HEK293 (cell line): ENCODE data around the gene LHX6.

Experiments used
- CTCF ChIA-PET: fragments of 350-600 bp; formaldehyde crosslinking; extraction: SDS; loops from one replicate; lab custom pipeline; 2021; ENCODE audit warnings: antibody characterized with exemption; lab: Yijun Ruan, JAX
- POLR2A ChIA-PET: fragments of 300-600 bp; formaldehyde crosslinking; extraction: SDS; loops from one replicate; lab custom pipeline; 2020; ENCODE audit warnings: antibody characterized with exemption, inconsistent platforms; lab: Yijun Ruan, JAX
- H3K27ac ChIP-seq: fragments of 200-500 bp; sonication (Bioruptor generic); 2 replicates; pipeline ENCODE4 v1.5.1; 2014; ENCODE audit warnings: low read depth, low read length, control low read depth, inconsistent platforms; ENCODE audit errors: extremely low read depth
- H3K36me3 ChIP-seq, 2 experiments: fragments of 200-500 bp in 1 of 2; sonication (Bioruptor generic) in 1 of 2; 1 replicate in 1 of 2; 2 replicates in 1 of 2; pipeline ENCODE4 v1.5.1; 2014 to 2017; ENCODE audit warnings: inconsistent platforms in 2 of 2, low read length in 2 of 2; ENCODE audit not compliant: control insufficient read depth in 2 of 2, insufficient read depth in 1 of 2
- H3K4me1 ChIP-seq: fragments of 200-500 bp; sonication (Bioruptor generic); 2 replicates; pipeline ENCODE4 v1.5.1; 2014; ENCODE audit warnings: mild to moderate bottlenecking, low read length, inconsistent platforms; ENCODE audit not compliant: control insufficient read depth, insufficient read depth
- H3K4me3 ChIP-seq: 2 replicates; pipeline ENCODE4 v1.5.1; 2011; ENCODE audit warnings: low read depth, mild to moderate bottlenecking, control low read depth, low read length, moderate library complexity
- H3K9me3 ChIP-seq: fragments of 200-500 bp; sonication (Bioruptor generic); 2 replicates; pipeline ENCODE4 v1.5.1; 2014; ENCODE audit warnings: low read depth, low read length, inconsistent platforms; ENCODE audit not compliant: control insufficient read depth, insufficient read depth
- GLI4 ChIP-seq: fragments of 450-650 bp; formaldehyde crosslinking; IDR thresholded peaks from 2 replicates; pipeline ENCODE4 v1.5.1; 2016; ENCODE audit warnings: missing biosample characterization, missing genetic modification characterization
- HOXA7 ChIP-seq: sonication (generic); formaldehyde crosslinking; IDR thresholded peaks from 2 replicates; pipeline ENCODE4 v1.8.1; 2022; ENCODE audit warnings: missing genetic modification reagents, borderline replicate concordance
- KLF16 ChIP-seq: fragments of 450-650 bp; formaldehyde crosslinking; IDR thresholded peaks from 2 replicates; pipeline ENCODE4 v1.5.1; 2017; ENCODE audit warnings: missing biosample characterization, missing genetic modification characterization
- REPIN1 ChIP-seq: fragments of 450-650 bp; formaldehyde crosslinking; IDR thresholded peaks from 2 replicates; pipeline ENCODE4 v1.5.1; 2017; ENCODE audit warnings: missing biosample characterization, missing genetic modification characterization, low read depth
- SETDB1 ChIP-seq: IDR thresholded peaks from one replicate; pipeline ENCODE4 v1.6.1; 2017; ENCODE audit warnings: mild to moderate bottlenecking, low read length, moderate library complexity, mixed read lengths; ENCODE audit not compliant: insufficient read length
- ZNF10 ChIP-seq: fragments of 450-650 bp; formaldehyde crosslinking; IDR thresholded peaks from 2 replicates; pipeline ENCODE4 v1.5.1; 2017; ENCODE audit warnings: missing biosample characterization, missing genetic modification characterization
- ZNF146 ChIP-seq: fragments of 450-650 bp; formaldehyde crosslinking; IDR thresholded peaks from 2 replicates; pipeline ENCODE4 v1.5.1; 2016; ENCODE audit warnings: missing biosample characterization, missing genetic modification characterization
- ZNF175 ChIP-seq: fragments of 450-650 bp; formaldehyde crosslinking; IDR thresholded peaks from 2 replicates; pipeline ENCODE4 v1.5.1; 2016; ENCODE audit warnings: missing biosample characterization, missing genetic modification characterization
- ZNF24 ChIP-seq: fragments of 450-650 bp; formaldehyde crosslinking; IDR thresholded peaks from 2 replicates; pipeline ENCODE4 v1.5.1; 2016; ENCODE audit warnings: missing biosample characterization, missing genetic modification characterization
- ZNF544 ChIP-seq: fragments of 450-650 bp; formaldehyde crosslinking; IDR thresholded peaks from 2 replicates; pipeline ENCODE4 v1.5.0; 2017; ENCODE audit warnings: missing biosample characterization, missing genetic modification characterization
- ZNF600 ChIP-seq: fragments of 450-650 bp; formaldehyde crosslinking; IDR thresholded peaks from 2 replicates; pipeline ENCODE4 v1.5.1; 2016; ENCODE audit warnings: missing biosample characterization, missing genetic modification characterization
- ZNF701 ChIP-seq: fragments of 450-650 bp; formaldehyde crosslinking; IDR thresholded peaks from 2 replicates; pipeline ENCODE4 v1.5.1; 2016; ENCODE audit warnings: missing biosample characterization, missing genetic modification characterization
- ZSCAN23 ChIP-seq: fragments of 450-650 bp; formaldehyde crosslinking; IDR thresholded peaks from 2 replicates; pipeline ENCODE4 v1.5.1; 2016; ENCODE audit warnings: missing biosample characterization, missing genetic modification characterization
- TF ChIP-seq, protein P1 (sequence below): fragments of 450-650 bp; formaldehyde crosslinking; IDR thresholded peaks from 2 replicates; pipeline ENCODE4 v1.5.1; 2016; ENCODE audit warnings: missing biosample characterization, missing genetic modification characterization, borderline replicate concordance
- TF ChIP-seq, protein P2 (sequence below): fragments of 450-650 bp; formaldehyde crosslinking; IDR thresholded peaks from 2 replicates; pipeline ENCODE4 v1.5.1; 2017; ENCODE audit warnings: missing biosample characterization, missing genetic modification characterization

The LHX6 gene

GRCh38 chr9:122220673-122221182, 8.0 kb downstream of the LHX6 start (continued):
- TF ChIP-seq, protein P1, sequence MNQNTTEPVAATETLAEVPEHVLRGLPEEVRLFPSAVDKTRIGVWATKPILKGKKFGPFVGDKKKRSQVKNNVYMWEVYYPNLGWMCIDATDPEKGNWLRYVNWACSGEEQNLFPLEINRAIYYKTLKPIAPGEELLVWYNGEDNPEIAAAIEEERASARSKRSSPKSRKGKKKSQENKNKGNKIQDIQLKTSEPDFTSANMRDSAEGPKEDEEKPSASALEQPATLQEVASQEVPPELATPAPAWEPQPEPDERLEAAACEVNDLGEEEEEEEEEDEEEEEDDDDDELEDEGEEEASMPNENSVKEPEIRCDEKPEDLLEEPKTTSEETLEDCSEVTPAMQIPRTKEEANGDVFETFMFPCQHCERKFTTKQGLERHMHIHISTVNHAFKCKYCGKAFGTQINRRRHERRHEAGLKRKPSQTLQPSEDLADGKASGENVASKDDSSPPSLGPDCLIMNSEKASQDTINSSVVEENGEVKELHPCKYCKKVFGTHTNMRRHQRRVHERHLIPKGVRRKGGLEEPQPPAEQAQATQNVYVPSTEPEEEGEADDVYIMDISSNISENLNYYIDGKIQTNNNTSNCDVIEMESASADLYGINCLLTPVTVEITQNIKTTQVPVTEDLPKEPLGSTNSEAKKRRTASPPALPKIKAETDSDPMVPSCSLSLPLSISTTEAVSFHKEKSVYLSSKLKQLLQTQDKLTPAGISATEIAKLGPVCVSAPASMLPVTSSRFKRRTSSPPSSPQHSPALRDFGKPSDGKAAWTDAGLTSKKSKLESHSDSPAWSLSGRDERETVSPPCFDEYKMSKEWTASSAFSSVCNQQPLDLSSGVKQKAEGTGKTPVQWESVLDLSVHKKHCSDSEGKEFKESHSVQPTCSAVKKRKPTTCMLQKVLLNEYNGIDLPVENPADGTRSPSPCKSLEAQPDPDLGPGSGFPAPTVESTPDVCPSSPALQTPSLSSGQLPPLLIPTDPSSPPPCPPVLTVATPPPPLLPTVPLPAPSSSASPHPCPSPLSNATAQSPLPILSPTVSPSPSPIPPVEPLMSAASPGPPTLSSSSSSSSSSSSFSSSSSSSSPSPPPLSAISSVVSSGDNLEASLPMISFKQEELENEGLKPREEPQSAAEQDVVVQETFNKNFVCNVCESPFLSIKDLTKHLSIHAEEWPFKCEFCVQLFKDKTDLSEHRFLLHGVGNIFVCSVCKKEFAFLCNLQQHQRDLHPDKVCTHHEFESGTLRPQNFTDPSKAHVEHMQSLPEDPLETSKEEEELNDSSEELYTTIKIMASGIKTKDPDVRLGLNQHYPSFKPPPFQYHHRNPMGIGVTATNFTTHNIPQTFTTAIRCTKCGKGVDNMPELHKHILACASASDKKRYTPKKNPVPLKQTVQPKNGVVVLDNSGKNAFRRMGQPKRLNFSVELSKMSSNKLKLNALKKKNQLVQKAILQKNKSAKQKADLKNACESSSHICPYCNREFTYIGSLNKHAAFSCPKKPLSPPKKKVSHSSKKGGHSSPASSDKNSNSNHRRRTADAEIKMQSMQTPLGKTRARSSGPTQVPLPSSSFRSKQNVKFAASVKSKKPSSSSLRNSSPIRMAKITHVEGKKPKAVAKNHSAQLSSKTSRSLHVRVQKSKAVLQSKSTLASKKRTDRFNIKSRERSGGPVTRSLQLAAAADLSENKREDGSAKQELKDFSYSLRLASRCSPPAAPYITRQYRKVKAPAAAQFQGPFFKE (tag by site-specific recombination): no peak
- TF ChIP-seq HOXA7 (no peak), REPIN1 (tag by site-specific recombination) (no peak), ZNF146 (tag by site-specific recombination) (no peak), ZNF701 (tag by site-specific recombination) (no peak), ZNF10 (tag by site-specific recombination) (no peak)

DNA sequence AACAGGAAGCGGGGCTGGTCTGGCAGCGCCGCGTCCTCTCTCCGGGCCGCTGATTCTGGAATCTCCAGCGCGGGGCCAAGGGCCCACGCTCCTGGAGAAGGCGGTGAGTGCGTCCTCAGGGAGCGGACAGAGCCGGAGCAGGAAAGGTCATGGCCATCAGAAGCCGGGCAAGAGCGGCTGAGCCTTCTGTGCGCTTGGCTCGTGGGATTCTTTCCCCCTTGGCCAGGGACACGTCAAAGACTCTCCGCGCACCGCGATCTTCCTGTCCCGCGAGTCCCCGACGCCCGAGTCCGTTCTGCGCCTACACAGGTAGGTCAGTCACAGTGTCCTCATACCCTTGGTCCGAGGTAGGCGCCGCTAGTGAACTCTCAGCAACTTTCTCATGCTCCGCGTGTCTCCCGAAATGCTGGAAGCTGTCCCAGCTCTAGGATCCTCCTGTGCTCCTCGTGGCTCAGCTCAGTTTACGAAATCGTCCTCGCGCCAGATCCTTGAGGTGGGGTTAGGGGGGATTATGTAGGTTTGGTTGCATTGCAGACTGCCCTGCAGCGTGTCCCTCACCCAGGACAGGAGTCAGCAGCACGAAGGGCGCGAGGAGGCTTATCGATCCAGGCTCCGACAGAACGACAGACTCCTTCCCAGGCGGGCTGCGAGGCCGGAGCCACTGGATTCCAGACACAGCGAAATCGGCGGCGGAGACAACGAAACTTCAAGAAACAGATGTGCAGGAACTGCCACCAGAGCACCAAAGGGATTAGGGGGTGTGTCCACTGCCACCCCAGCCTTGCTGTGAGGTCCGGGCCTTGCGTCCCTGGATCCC, 8.7 kb downstream of the LHX6 start:
- Histone ChIP-seq H3K4me1 (no peaks in the 10 kb centered on the region), H3K9me3 (no peaks in the 10 kb centered on the region), H3K27ac (no peak overlapping the region), H3K36me3 (no peaks in the 10 kb centered on the region), H3K4me3 (no peak overlapping the region)
- no peak for TF ChIP-seq KLF16
- no peak for TF ChIP-seq ZNF544 (tag by site-specific recombination)
- no peak for TF ChIP-seq ZNF600 (tag by site-specific recombination)
- no peak for TF ChIP-seq ZNF24
- CTCF ChIA-PET: no interaction called here
- POLR2A ChIA-PET: no interaction called here

- ChIA-PET CTCF (no interaction called here), POLR2A (no interaction called here)
- Histone ChIP-seq H3K36me3 (no peaks in the 10 kb centered on the region), H3K4me1 (no peaks in the 10 kb centered on the region), H3K4me3 (no peak overlapping the region), H3K27ac (no peak overlapping the region), H3K9me3 (no peaks in the 10 kb centered on the region)
- TF ChIP-seq, protein P2, sequence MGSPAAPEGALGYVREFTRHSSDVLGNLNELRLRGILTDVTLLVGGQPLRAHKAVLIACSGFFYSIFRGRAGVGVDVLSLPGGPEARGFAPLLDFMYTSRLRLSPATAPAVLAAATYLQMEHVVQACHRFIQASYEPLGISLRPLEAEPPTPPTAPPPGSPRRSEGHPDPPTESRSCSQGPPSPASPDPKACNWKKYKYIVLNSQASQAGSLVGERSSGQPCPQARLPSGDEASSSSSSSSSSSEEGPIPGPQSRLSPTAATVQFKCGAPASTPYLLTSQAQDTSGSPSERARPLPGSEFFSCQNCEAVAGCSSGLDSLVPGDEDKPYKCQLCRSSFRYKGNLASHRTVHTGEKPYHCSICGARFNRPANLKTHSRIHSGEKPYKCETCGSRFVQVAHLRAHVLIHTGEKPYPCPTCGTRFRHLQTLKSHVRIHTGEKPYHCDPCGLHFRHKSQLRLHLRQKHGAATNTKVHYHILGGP: no peak
- TF ChIP-seq GLI4 (tag by site-specific recombination) (no peak), ZSCAN23 (tag by site-specific recombination) (no peak), SETDB1 (no peak), ZNF175 (tag by site-specific recombination) (no peak)
Measured at GRCh38 chr9:122218935-122219855, 9.6 kb downstream of the LHX6 start.
